Measurements from ENCODE around the gene TMCC3. TPM values are rescaled to one million over a fixed set of nuclear protein-coding genes. Genes with fewer than 3 reads are reported as not detected.

The TMCC3 gene
- total RNA-seq, 1 experiment from 2014 or later = 1.9 TPM

GRCh38 chr12:94663071-94663470, 12.7 kb upstream of the TMCC3 start:
- Mint-ChIP-seq H3K4me3 (ENCODE audit: unreplicated experiment) (no peak overlapping the region), H3K27me3 (ENCODE audit: insufficient read depth, unreplicated experiment) (no peaks in the 10 kb centered on the region), H3K36me3 (ENCODE audit: insufficient read depth, unreplicated experiment) (no peaks in the 10 kb centered on the region), H3K9me3 (ENCODE audit: unreplicated experiment) (no peaks in the 10 kb centered on the region), H3K27ac (ENCODE audit: low read depth, unreplicated experiment) (no peak overlapping the region), H3K4me1 (ENCODE audit: insufficient read depth, unreplicated experiment) (peaks cover 5% of the 10 kb centered on the region)
- no peak for TF ChIP-seq CTCF (IDR thresholded peaks at IDR 0.05; ENCODE audit: unreplicated experiment)
- POLR2A ChIA-PET = interaction anchor here (0.5 kb wide), 1 partner anchor 692 kb away, joined by 4 read pairs; no protein-coding TSS in a partner anchor
- CTCF ChIA-PET = interaction anchor here (0.7 kb wide), 1 partner anchor 21 kb away, joined by 3 read pairs; no protein-coding TSS in a partner anchor
- intact Hi-C loops (cut with micrococcal nuclease) = no loop called here
- DNase-seq (ENCODE audit: unreplicated experiment) = no peak
- no TSS peak for BruUV-seq (replicated peaks)

GRCh38 chr12:94660436-94660835, 10.1 kb upstream of the TMCC3 start:
- no peak for DNase-seq (ENCODE audit: unreplicated experiment)
- H3K27me3 Mint-ChIP-seq (ENCODE audit: insufficient read depth, unreplicated experiment) = no peaks in the 10 kb centered on the region
- intact Hi-C loops (cut with micrococcal nuclease) = no loop called here
- no peak overlapping the region for H3K4me3 Mint-ChIP-seq (ENCODE audit: unreplicated experiment)
- CTCF ChIA-PET = interaction anchor here (0.7 kb wide), 1 partner anchor 125 kb away, joined by 6 read pairs; no protein-coding TSS in a partner anchor
- H3K27ac Mint-ChIP-seq (ENCODE audit: low read depth, unreplicated experiment) = no peak overlapping the region
- H3K4me1 Mint-ChIP-seq (ENCODE audit: insufficient read depth, unreplicated experiment) = peaks cover 5% of the 10 kb centered on the region
- no peak for TF ChIP-seq CTCF (IDR thresholded peaks at IDR 0.05; ENCODE audit: unreplicated experiment)
- no peaks in the 10 kb centered on the region for H3K9me3 Mint-ChIP-seq (ENCODE audit: unreplicated experiment)
- BruUV-seq (replicated peaks) = no TSS peak
- no peaks in the 10 kb centered on the region for H3K36me3 Mint-ChIP-seq (ENCODE audit: insufficient read depth, unreplicated experiment)
- POLR2A ChIA-PET = interaction anchor here (0.7 to 1.5 kb wide), 3 partner anchors 20 to 130 kb away, joined by 3 to 6 read pairs (median 3); no protein-coding TSS in a partner anchor

- Mint-ChIP-seq H3K9me3 (ENCODE audit: unreplicated experiment) (no peaks in the 10 kb centered on the region), H3K4me1 (ENCODE audit: insufficient read depth, unreplicated experiment) (peaks cover 5% of the 10 kb centered on the region), H3K4me3 (ENCODE audit: unreplicated experiment) (no peak overlapping the region), H3K36me3 (ENCODE audit: insufficient read depth, unreplicated experiment) (no peaks in the 10 kb centered on the region), H3K27ac (ENCODE audit: low read depth, unreplicated experiment) (no peak overlapping the region), H3K27me3 (ENCODE audit: insufficient read depth, unreplicated experiment) (no peaks in the 10 kb centered on the region)
- no peak for DNase-seq (ENCODE audit: unreplicated experiment)
- ChIA-PET CTCF (no interaction called here), POLR2A (interaction anchor here (1.5 kb wide), 1 partner anchor 99 kb away, joined by 6 read pairs; no protein-coding TSS in a partner anchor)
- intact Hi-C loops (cut with micrococcal nuclease) = no loop called here
- no TSS peak for BruUV-seq (replicated peaks)
- TF ChIP-seq CTCF (IDR thresholded peaks at IDR 0.05; ENCODE audit: unreplicated experiment) = no peak
These were observed 9.1 kb upstream of the TMCC3 start for GRCh38 chr12:94659346-94659930.

GRCh38 chr12:94658931-94659330, 8.6 kb upstream of the TMCC3 start:
- DNase-seq (ENCODE audit: unreplicated experiment) = no peak
- no peak overlapping the region for H3K27ac Mint-ChIP-seq (ENCODE audit: low read depth, unreplicated experiment)
- no peak overlapping the region for H3K4me3 Mint-ChIP-seq (ENCODE audit: unreplicated experiment)
- H3K36me3 Mint-ChIP-seq (ENCODE audit: insufficient read depth, unreplicated experiment) = no peaks in the 10 kb centered on the region
- peaks cover 5% of the 10 kb centered on the region for H3K4me1 Mint-ChIP-seq (ENCODE audit: insufficient read depth, unreplicated experiment)
- H3K27me3 Mint-ChIP-seq (ENCODE audit: insufficient read depth, unreplicated experiment) = no peaks in the 10 kb centered on the region
- intact Hi-C loops (cut with micrococcal nuclease) = no loop called here
- ChIA-PET POLR2A (no interaction called here), CTCF (no interaction called here)
- H3K9me3 Mint-ChIP-seq (ENCODE audit: unreplicated experiment) = no peaks in the 10 kb centered on the region
- no TSS peak for BruUV-seq (replicated peaks)
- TF ChIP-seq CTCF (IDR thresholded peaks at IDR 0.05; ENCODE audit: unreplicated experiment) = no peak

Data from MCF 10A (cell line).